ENCODE data around the gene KCNMA1. TPM values are rescaled to one million over a fixed set of nuclear protein-coding genes. Genes with fewer than 3 reads are reported as not detected.

Gene KCNMA1
- total RNA-seq, 4 donors from 2014 or later: 68.4 to 170 (median 119) TPM

DNA sequence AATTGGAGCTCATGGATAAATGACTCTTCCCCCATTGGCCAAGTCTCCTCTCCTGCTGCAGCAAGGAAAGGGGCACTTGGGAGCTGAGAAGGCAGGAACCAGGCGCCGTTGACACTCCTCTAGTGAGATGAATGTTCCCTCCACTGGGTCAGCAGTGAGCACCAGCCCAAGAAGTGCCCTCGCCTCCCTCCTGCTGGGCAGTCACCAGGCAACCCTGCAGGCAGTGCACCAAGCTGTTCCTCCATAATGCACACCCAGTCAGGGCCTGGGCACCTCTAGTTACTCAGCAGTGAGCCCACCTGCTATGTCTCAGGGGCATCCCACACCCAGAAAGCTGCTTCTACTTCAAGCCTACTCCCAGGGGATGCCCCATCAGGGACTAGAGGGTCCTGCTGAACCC is 84.3 kb downstream of the KCNMA1 start:
- 79% methylated on average over 3 of the region's 3 CpGs; no CpG with 5 or more reads in 1 of the 2 donors for WGBS, 2 donors (ENCODE audit: low coverage in 1 of 2)
- H3K27ac ChIP-seq: peak overlapping the region; percentile 50 to 78 (median 72)

DNA sequence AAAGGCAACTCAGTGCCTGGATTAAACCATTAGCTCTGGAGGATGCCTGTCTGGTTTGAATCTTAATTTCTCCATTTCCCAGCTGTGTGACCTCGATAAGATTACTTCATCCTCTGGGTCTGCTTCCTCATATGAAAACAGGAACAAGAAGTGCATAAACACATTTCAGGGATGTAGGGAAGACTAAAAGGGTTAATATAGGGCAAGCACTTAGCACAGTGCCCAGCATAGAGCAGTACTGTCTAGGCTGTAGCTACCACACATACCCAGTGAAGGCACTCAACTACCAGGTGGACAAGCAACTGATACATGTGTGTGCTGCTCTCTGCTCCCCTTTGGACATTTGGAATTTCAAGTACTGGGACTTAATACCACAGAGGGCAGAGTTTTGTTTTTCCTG is 85.4 kb downstream of the KCNMA1 start:
- H3K27ac ChIP-seq: peak overlapping the region in 2 of 4 donors; percentile 39 to 78
- H3K9me3 ChIP-seq: no peaks in the 10 kb centered on the region
- no peaks in the 10 kb centered on the region for H3K27me3 ChIP-seq
- no peak for DNase-seq
- peaks cover 16 to 54% (median 33%) of the 10 kb centered on the region in 4 donors for H3K4me1 ChIP-seq
- in situ Hi-C loops (cut with MboI; ENCODE audit: low pct_ligation_motif_present in 1 of 4, low pct_unique_long_range_greater_than_20kb in 1 of 4, low sequenced_read_pairs in 3 of 4): no loop called here
- WGBS, 2 donors (ENCODE audit: low coverage in 1 of 2): 71 to 80% methylated on average over 1 of the region's 1 CpG
- H3K4me3 ChIP-seq: no peak overlapping the region
- TF ChIP-seq EP300 (IDR thresholded peaks at IDR 0.05; ENCODE audit: low read depth): no peak
- peak in 1 of 3 donors; percentile 11 for TF ChIP-seq POLR2AphosphoS5 (IDR thresholded peaks at IDR 0.05)
- no peaks in the 10 kb centered on the region for H3K36me3 ChIP-seq
- intact Hi-C loops (cut with DNase I; ENCODE audit: low total_unique reads): no loop called here

More for the DNA sequence above, 84.3 kb downstream of the KCNMA1 start:
- no peaks in the 10 kb centered on the region for H3K36me3 ChIP-seq
- TF ChIP-seq, protein P1, sequence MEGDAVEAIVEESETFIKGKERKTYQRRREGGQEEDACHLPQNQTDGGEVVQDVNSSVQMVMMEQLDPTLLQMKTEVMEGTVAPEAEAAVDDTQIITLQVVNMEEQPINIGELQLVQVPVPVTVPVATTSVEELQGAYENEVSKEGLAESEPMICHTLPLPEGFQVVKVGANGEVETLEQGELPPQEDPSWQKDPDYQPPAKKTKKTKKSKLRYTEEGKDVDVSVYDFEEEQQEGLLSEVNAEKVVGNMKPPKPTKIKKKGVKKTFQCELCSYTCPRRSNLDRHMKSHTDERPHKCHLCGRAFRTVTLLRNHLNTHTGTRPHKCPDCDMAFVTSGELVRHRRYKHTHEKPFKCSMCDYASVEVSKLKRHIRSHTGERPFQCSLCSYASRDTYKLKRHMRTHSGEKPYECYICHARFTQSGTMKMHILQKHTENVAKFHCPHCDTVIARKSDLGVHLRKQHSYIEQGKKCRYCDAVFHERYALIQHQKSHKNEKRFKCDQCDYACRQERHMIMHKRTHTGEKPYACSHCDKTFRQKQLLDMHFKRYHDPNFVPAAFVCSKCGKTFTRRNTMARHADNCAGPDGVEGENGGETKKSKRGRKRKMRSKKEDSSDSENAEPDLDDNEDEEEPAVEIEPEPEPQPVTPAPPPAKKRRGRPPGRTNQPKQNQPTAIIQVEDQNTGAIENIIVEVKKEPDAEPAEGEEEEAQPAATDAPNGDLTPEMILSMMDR (IDR thresholded peaks at IDR 0.05): no peak
- TF ChIP-seq POLR2AphosphoS5 (IDR thresholded peaks at IDR 0.05): no peak
- no peak for TF ChIP-seq EP300 (IDR thresholded peaks at IDR 0.05; ENCODE audit: low read depth)
- TF ChIP-seq POLR2A (IDR thresholded peaks at IDR 0.05): no peak
- in situ Hi-C loops (cut with MboI; ENCODE audit: low pct_ligation_motif_present in 1 of 4, low pct_unique_long_range_greater_than_20kb in 1 of 4, low sequenced_read_pairs in 3 of 4) (no loop called here), intact Hi-C loops (cut with DNase I; ENCODE audit: low total_unique reads) (no loop called here)
- no peak for DNase-seq
- H3K4me3 ChIP-seq: no peak overlapping the region
- H3K27me3 ChIP-seq: no peaks in the 10 kb centered on the region
- H3K9me3 ChIP-seq: no peaks in the 10 kb centered on the region
- H3K4me1 ChIP-seq: peaks cover 10 to 53% (median 28%) of the 10 kb centered on the region in 4 donors

DNA sequence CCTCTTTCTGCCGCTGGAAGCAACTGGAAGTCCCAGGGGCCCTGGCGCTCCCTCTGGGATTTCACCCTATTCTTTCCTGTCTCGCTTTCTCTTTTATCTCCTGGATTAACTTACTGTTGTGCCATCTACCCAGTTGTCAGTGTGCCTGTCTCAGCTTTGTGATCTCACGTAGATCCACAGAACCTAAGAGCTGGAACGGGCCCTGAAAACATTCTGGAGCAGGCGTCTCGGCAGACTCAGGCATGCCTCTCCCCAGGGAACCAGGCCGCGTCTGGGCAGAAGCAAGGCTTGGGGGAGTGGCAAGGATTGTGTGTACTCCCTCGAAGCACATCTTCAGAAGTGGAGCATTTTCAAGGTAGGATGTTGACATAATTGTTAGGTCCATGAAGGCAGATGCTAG is 87.2 kb downstream of the KCNMA1 start:
- intact Hi-C loops (cut with DNase I; ENCODE audit: low total_unique reads): no loop called here
- Histone ChIP-seq H3K4me3 (no peak overlapping the region), H3K27me3 (no peaks in the 10 kb centered on the region), H3K36me3 (no peaks in the 10 kb centered on the region), H3K27ac (peak overlapping the region in 1 of 4 donors; percentile 78), H3K4me1 (peaks cover 11 to 39% (median 29%) of the 10 kb centered on the region in 4 donors), H3K9me3 (no peaks in the 10 kb centered on the region)
- TF ChIP-seq EP300 (IDR thresholded peaks at IDR 0.05; ENCODE audit: low read depth): no peak
- TF ChIP-seq, protein P1 (IDR thresholded peaks at IDR 0.05): no peak
- no peak for TF ChIP-seq POLR2A (IDR thresholded peaks at IDR 0.05)
- TF ChIP-seq POLR2AphosphoS5 (IDR thresholded peaks at IDR 0.05): no peak
- in situ Hi-C loops (cut with MboI; ENCODE audit: low pct_ligation_motif_present in 1 of 4, low pct_unique_long_range_greater_than_20kb in 1 of 4, low sequenced_read_pairs in 3 of 4): no loop called here
- WGBS, 2 donors (ENCODE audit: low coverage in 1 of 2): 79 to 80% methylated on average over 5 to 10 of the region's 10 CpGs
- no peak for DNase-seq

DNA sequence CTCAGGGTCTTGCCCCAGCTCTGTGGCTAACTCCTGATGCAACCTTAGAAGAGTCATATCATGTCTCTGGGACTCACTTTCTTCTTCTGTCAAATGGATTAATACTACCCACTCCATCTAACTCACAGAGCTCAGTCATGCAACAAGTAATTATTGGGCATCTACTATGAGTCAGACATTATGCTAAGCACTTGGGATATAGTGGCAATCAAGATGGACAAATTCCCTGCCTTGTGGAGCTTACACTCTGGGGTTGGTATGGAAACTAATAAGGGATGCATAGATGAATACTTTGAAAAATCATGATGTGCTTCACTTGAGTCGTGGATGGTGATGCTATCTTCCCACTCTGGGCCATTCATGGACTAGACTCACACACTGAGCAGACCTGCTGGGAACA is 88.9 kb downstream of the KCNMA1 start:
- no peak for DNase-seq
- H3K4me1 ChIP-seq: peaks cover 7 to 24% (median 17%) of the 10 kb centered on the region in 4 donors
- no peaks in the 10 kb centered on the region for H3K36me3 ChIP-seq
- no peaks in the 10 kb centered on the region for H3K27me3 ChIP-seq
- H3K27ac ChIP-seq: peak overlapping the region in 1 of 4 donors; percentile 10
- in situ Hi-C loops (cut with MboI; ENCODE audit: low pct_ligation_motif_present in 1 of 4, low pct_unique_long_range_greater_than_20kb in 1 of 4, low sequenced_read_pairs in 3 of 4) (no loop called here), intact Hi-C loops (cut with DNase I; ENCODE audit: low total_unique reads) (no loop called here)
- no peak overlapping the region for H3K4me3 ChIP-seq
- no peak for TF ChIP-seq POLR2A (IDR thresholded peaks at IDR 0.05)
- TF ChIP-seq, protein P1 (IDR thresholded peaks at IDR 0.05): no peak
- no peaks in the 10 kb centered on the region for H3K9me3 ChIP-seq
- whole genome bisulfite sequencing, 2 donors (ENCODE audit: low coverage in 1 of 2): 76% methylated on average over 1 of the region's 1 CpG; no CpG with 5 or more reads in 1 of the 2 donors

DNA sequence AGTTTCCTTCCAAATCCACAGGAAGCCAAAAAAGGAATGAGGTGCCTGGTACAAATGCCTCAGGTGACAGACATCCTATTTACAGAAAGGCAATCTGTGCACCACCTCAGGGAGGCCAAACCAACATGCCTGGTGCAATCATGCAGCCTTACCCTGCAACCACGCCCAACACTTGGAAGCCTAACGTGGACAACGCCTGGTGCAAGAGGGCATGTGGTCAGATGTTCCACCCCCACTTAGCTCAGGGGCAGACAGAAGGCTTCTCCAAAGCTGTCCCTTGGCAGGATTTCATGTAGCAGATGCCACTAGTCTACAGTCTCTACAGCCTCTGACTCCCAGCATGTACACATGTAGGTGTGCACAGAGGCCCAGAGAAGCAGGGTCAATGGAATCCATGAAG is 89.5 kb downstream of the KCNMA1 start:
- H3K4me1 ChIP-seq: peaks cover 7 to 19% (median 15%) of the 10 kb centered on the region in 4 donors
- intact Hi-C loops (cut with DNase I; ENCODE audit: low total_unique reads): no loop called here
- in situ Hi-C loops (cut with MboI; ENCODE audit: low pct_ligation_motif_present in 1 of 4, low pct_unique_long_range_greater_than_20kb in 1 of 4, low sequenced_read_pairs in 3 of 4): no loop called here

More for the DNA sequence above, 89.5 kb downstream of the KCNMA1 start:
- WGBS, 2 donors (ENCODE audit: low coverage in 1 of 2): 49% methylated on average over 3 of the region's 3 CpGs; no CpG with 5 or more reads in 1 of the 2 donors
- Histone ChIP-seq H3K27me3 (no peaks in the 10 kb centered on the region), H3K9me3 (no peaks in the 10 kb centered on the region), H3K36me3 (no peaks in the 10 kb centered on the region), H3K4me3 (no peak overlapping the region), H3K27ac (peak overlapping the region in 2 of 4 donors; percentile 10 to 34)
- DNase-seq: peak; percentile 74
- TF ChIP-seq, protein P1 (IDR thresholded peaks at IDR 0.05): no peak
- TF ChIP-seq POLR2AphosphoS5 (IDR thresholded peaks at IDR 0.05): peak; percentile 19 to 42 (median 39)
- TF ChIP-seq POLR2A (IDR thresholded peaks at IDR 0.05): no peak
